Muscle of arm (tissue), 12 donors: ENCODE data around the gene CMTM3. TPM values are rescaled to one million over a fixed set of nuclear protein-coding genes. Genes with fewer than 3 reads are reported as not detected.
"Not testable (repeated sequence)": the region's sequence is repeated elsewhere in the genome, so short reads cannot be mapped to it uniquely, and the experiment has no call there.

ENCODE experiments used
- DNase-seq: peaks from one replicate; pipeline ENCODE4 v3.0.0-alpha.2; 2013
- polyA plus RNA-seq, 12 donors: library from polyadenylated mRNA; unstranded; fragments of 120-200 nt; gene quantifications; one replicate each; pipeline ENCODE4 v1.2.1, GENCODE V29; 2013; ENCODE audit not compliant: insufficient read length in 12 of 12

Gene CMTM3
- polyA plus RNA-seq, 12 donors: 46.8 to 105 (median 55.4) TPM; not detected in 1

DNA sequence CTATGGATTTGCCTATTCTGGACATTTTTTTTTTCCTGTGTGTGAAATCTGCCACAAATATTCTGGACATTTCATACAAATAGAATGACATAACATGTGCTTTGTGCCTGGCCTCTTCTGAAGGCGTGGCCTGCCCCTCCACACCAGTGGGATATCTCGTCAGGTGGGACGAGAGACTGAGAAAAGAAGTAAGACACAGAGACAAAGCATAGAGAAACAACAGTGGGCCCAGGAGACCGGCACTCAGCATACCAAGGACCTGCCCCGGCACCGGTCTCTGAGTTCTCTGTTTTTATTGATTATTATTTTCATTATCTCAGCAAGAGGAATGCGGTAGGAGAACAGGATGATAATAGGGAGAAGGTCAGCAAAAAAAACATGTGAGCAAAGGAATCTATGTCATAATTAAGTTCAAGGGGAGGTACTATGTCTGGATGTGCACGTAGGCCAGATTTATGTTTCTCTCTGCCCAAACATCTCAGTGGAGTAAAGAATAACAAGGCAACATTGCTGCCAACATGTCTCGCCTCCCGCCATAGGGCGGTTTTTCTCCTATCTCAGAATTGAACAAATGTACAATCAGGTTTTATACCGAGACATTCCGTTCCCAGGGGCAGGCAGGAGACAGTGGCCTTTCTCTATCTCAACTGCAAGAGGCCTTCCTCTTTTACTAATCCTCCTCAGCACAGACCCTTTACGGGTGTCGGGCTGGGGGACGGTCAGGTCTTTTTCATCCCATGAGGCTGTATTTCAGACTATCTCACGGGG, 23.3 kb downstream of the CMTM3 start:
- not testable (repeated sequence) for DNase-seq

DNA sequence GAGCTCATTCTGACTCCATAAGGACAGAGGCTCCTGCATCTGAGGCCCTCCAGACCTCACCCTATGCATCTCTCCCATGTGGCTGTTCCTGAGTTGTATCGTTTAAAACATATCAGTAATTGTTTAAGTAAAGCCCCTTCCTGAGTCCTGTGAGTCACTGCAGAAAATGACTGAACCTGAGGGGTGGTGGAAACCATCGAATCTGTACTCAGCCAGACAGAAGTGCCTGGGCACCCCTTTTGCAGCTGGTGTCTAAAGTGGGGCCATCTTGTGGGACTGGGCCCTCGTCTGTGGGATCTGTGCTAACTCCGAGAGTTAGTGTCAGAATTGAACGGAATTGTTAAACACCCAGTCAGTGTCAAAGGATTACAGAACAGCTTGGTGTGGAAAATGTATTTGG, 25.4 kb downstream of the CMTM3 start:
- DNase-seq: no peak

DNA sequence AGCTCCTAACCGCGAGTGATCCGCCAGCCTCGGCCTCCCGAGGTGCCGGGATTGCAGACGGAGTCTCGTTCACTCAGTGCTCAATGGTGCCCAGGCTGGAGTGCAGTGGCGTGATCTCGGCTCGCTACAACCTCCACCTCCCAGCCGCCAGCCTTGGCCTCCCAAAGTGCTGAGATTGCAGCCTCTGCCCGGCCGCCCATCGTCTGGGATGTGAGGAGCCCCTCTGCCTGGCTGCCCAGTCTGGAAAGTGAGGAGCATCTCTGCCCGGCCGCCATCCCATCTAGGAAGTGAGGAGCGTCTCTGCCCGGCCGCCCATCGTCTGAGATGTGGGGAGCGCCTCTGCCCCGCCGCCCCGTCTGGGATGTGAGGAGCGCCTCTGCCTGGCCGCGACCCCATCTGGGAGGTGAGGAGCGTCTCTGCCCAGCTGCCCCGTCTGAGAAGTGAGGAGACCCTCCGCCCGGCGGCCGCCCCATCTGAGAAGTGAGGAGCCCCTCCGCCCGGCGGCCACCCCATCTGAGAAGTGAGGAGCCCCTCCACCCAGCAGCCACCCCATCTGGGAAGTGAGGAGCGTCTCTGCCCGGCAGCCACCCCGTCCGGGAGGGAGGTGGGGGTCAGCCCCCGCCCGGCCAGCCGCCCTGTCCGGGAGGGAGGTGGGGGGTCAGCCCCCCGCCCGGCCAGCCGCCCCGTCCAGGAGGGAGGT, 26.2 kb downstream of the CMTM3 start:
- DNase-seq: not testable (repeated sequence)

DNA sequence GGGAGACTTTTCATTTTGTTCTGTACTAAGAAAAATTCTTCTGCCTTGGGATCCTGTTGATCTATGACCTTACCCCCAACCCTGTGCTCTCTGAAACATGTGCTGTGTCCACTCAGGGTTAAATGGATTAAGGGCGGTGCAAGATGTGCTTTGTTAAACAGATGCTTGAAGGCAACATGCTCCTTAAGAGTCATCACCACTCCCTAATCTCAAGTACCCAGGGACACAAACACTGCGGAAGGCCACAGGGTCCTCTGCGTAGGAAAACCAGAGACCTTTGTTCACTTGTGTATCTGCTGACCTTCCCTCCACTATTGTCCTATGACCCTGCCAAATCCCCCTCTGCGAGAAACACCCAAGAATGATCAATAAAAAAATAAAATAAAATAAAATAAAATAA, 27.1 kb downstream of the CMTM3 start:
- DNase-seq: not testable (repeated sequence)

DNA sequence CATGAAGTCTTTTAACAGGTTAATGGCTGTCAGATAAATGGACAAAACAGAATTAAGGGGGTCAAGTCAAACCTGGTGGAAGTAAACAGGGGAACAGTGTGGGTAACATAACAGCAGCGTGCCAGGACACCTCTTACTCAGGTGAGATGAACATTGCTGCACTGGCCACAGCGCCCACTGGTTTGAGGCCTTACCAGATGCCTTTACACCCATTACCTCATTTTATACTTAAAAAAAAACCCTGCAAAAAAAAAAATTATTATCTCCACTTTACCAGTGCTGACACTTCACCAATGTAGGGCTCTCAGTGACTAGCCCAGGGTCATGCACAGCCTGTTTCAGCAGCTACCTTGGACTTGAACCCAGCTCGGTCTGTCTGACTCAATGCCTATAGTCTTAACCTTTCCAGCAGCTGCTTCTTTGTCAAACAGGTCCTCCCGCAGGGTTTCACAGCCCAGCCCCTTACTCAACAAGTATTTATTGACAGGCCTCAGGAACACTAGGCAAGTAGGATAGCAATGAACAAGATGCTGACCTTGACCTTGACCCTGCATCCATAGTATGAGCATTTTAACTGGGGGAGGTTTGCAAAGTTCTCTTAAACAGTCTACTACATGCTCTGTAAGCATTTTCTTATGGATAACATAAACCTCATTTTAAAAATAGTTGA, 30.2 kb downstream of the CMTM3 start:
- no peak for DNase-seq

DNA sequence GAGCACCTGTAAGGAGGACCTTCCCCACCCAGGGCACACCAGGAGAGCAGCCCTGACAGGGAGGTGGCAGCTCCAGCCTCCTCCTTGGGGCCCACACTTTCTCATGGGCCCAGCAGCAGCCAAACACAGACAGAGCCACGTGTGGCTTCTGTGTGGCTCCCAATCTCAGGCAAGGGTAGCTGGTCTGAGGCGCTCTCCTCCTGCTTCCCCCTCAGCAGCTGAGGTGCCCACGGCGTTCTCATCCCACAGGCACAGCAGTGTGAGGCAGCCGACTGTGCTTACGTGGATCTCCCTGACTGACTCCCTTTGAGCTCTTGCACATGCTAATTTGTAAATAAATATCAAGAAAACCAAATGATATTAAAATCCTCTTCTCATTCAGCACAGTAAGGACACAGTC, 30.9 kb downstream of the CMTM3 start:
- DNase-seq: no peak

DNA sequence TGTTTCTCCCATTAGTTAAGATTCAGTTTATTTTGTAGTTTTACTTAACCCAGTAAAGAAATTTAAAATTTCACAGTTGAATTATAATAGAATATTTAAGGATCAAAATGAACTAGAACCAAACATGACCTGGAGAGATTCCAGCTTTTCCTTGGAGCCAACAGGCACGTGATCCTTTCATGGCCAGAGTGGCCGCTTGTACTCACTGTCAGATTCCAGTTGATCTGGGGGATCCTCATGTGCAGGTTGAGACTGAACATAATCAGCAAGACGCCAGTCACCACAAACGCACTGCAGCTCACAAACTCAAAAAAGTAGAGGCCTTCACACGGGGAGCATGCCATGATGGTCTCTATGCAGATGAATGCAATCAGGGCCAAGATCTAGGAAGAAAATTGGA, 31.7 kb downstream of the CMTM3 start:
- DNase-seq: no peak

DNA sequence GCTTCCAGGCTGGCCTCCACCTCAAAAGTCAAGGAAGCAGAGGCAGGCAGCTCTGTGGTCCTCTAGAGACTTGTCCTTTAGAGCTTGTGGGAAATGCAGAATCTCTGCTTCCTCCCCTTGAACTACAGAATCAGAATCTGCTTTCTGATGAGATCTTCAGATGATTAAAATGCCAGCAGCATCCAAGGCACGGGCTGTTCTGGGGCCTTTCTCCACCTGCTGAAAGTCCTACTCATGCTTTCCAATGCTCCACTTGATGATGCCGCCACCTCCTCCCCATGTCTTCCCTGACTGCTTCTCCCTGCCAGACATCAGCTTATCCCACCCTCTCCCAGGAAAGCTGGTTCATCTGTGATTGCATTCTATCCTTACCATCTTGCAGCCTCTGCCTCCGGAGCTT, 33.3 kb downstream of the CMTM3 start:
- DNase-seq: no peak

DNA sequence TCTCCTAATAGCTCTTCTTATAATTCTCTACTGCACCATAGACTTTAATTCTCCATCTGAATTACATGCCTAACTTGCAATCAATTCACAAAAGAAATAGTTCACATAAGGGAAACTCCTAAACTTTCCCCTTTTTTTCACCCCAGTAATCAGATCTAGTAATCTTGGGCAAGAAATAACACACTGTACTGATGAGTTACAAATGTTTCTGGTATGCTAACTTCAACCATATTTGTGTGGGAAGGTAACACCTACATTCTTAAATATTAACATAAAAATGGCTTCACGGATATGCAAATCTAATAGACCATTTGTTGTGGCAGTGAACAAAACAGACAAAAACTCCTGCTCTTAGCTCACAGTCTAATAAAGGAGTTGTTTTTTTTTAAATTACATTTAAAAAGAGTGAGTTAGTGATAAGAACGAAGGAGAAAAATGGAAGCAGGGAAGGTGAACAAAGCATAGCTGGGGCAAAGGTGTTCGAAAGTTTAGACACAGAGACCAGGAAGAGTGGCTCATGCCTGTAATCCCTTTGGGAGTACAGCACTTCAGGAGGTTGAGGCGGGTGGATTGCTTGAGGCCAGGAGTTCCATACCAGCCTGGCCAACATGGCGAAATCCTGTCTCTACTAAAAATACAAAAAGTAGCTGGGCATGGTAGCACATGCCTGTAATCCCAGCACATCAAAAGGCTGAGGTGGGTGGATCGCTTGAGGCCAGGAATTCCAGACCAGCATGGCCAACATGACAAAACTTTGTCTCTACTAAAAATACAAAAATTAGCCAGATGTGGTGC, 34.8 kb downstream of the CMTM3 start:
- no peak for DNase-seq

DNA sequence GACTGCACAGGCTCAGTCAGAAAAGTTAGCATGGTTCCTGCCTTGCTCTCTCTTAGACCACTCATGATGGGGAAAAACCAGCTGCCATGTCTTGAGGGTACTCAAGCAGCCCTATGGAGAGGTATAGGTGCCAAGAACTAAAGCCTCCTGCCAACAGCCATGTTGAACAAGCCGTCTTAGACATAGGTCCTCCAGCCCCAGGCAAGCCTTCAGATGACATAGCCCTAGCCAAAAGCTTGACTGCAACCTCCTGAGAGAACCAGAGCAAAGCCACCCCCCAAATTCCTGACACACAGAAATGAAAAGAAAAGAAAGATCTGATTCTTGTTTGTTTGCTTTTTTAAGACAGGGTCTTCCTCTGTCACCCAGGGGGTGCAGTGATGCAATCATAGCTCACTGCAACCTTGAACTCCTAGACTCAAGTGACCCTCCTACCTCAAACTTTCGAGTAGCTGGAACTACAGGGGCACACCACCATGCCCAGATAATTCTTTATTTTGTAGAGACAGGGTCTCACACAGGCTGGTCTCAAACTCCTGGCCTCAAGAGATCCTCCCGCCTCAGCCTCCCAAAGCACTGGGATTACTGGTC, 36.3 kb downstream of the CMTM3 start:
- DNase-seq: no peak

DNA sequence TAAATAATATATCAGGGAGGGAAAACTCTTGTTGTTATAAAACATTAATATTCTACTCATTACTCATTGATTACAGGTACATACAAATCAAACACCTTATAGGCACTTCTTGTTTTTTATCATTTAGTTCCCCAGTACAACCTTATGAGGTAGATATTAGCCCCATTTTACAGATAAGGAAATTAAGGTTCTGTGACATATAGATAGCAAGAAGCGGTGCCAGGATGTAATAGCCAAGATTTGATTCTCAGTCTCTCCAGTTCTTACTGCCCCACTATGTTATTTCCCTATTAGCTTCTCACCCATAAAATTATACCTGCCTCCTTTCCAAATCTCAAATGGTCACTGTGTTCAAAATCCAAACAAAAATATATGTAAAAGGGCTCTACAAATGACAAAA, 36.9 kb downstream of the CMTM3 start:
- no peak for DNase-seq

DNA sequence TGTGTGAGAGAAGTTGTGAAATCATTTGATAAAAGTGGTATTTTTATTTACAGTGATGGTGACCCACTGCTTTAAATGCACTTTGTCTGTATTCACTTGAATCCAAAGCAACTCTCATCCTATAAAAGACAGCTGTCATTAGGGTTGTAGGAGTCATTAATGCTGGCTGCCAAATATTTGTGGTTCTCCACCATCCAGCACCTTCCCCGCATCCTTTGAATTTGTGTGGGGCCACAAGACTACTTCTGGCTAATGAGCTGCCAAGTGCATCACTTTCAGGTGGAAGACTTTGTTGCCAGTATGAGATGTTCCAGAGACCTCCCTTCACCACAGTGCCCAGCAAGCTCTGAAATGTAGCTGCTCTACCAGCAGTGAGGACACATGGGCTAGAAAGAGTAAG, 43.4 kb downstream of the CMTM3 start:
- no peak for DNase-seq

DNA sequence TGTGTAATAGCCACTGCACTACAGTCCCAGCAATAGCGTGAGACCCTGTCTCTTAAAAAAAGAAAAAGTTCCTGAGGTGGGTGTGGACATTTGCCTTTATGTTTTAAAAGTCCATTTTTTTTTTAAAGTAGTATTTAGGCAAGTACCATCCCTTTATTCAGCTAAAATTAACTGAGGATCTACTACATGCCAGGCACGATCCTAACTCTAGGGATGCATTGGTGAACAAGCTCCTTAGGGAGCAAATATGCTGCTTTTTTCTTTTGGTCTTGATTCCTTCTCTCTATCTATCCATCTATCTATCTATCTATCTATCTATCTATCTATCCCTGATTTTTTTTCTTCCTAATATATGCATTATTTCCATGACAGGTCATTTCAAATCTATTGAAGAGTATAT, 44.7 kb downstream of the CMTM3 start:
- no peak for DNase-seq

DNA sequence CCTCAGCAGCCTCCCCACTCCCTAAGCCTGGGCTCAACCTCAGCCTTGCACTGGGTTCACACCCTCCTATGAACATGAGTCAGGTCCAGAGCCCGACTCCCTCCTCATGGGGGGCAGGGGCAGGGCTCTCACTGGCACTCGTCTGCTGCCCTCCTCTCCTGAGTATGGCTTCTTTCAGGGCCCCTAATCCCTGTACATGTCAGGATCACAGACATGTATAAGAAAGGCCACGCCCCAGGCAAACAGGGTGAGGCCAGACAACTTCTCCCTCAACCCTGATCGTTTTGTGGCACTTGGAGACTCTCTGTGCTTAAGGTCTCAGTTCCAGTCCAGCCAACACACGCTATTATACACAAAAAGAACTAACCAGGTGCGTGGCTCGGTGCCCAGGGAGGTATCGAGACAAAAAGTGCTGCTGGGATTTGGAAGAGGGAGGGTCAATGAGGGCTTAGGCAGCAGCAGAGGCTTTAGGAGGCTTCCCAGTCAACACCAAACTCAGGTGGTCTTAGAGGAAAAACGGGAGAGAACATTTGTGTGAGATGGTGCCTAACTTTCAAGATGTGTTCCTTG, 45.2 kb downstream of the CMTM3 start:
- no peak for DNase-seq

DNA sequence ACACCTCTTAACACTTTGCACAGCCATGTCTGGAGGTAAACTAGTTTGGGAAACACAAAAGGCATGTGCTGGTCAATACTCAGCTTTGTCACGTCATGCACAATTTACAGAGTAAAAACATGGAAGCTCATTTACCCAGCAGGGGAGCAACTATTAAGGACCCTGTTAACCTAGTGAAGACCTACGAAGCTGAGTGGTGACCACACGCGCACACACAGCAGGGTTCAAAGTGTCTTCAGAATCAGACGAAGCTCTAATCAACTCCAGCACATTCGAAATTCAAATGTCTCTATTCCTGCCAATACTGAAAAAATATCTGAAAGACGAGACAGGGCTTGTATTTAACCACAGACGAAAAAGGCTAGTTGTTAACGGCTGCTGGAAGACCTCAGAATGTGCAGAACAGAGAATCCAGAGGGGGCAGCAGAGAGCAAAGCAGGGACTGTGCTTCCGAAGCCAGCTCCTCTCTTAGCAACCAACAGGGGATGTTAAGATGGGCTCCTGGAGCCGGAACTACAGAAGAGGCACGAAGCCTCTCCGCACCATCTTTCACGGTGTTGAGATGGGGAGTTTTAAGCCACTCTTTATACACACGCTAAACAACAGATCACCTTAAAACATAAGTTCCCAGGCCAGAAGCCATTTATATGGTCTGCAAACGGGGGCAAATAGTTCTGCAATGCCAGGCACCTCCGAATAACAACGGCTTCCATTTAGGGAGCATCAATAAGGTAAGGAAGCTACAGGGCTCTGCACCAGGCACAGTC, 46.4 kb downstream of the CMTM3 start:
- peak; percentile 90 for DNase-seq

DNA sequence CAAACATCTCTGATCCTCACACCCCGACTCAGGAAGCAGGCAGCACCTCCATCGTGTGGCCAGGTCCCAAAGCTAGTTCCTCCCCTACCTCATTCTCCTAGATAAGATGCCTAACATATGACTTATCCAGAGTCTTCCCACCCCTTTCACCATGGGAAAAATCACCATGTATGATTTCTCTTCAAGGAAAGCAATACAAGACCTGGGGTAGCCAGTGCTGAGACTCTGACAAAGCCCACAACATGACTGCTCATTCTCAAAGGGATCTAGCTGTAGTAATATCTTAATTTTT, 46.9 kb downstream of the CMTM3 start:
- no peak for DNase-seq

DNA sequence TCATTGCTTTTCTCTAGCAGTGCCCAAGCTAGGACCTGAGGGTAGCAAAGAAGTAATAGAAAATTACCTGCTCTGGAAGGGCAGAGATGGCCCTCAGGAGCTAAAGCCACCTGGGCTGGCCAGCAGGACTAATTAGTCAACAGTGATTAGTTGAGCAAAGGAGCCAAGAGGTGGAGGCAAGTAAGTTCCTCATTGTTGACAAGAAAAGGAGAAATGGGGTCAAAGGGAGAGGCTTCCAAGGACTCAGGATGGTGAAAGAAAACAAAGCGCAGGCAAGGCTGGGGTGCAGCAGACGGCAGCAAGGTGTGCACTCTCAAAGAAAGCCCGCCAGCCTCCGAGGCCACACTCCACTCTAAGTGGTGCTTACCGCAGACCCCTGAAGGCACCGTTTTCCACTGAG, 47.5 kb downstream of the CMTM3 start:
- DNase-seq: no peak

DNA sequence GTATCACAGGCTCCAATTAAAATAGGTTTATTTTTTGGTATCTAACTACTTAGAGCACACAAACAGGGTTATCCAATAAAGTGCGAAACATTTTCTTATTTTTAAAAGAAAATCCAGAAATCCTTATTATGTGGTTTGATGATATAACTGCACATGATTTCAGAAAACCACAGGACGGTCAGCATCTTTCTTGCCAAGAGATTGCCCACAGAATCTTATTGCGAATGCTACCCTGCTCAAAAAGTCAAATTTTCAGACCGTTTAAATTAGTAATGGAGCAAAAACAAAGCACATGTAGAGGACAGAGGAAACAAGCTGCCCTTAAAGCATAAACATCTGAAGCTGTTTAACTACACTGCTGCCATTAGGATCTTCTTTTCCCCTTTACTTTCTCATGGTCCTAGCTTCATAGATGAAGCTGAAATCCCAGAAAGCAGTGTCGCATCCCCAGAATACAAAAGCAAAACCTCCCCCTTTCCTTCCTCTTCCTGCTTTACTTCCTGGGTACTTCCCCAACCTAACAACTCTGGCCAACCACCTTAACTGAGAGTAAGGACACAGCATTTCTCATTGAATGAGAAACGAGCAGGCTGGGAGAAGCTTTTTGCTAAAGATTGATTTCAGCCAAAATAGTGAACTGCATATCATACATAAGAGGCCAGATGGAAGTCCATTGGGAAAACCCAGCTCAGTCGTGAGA, 48.3 kb downstream of the CMTM3 start:
- no peak for DNase-seq

DNA sequence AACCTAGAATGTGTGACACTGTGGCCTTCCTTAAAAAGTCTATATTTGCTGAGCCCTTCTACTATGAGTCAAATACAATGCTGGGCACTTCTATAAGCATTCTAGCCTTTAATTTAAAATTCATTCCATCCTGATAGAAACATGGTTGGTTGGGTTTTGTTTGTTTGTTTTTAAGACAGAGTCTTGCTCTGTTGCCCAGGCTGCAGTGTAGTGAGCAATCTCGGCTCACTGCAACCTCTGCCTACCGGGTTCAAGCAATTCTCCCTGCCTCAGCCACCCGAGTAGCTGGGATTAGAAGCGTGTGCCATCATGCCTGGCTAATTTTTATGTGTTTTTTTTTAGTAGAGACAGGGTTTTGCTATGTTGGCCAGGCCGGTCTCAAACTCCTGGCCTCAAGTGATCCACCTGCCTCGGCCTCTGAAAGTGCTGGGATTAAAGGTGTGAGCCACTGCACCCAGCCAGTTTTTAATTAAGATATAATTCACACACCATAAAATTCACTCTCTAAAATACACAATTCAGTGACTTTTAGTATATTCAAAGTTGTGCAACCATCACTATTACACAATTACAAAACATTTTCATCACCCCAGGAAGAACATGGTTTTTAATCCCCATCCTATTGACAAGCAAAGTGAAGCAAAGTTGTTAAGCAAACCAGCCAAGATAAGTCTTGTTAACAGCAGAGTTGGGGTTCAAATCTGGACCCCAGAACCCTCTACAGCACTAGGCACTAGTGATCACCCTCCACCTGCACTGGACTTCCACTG, 49.3 kb downstream of the CMTM3 start:
- DNase-seq: no peak
